Eye (tissue), 1 donor: ENCODE results near the gene STK32C.
"Not testable (repeated sequence)": the region's sequence is repeated elsewhere in the genome, so short reads cannot be mapped to it uniquely, and the experiment has no call there.

Experiments used
- DNase-seq: peaks from one replicate; pipeline ENCODE4 v3.0.0-alpha.2; 2015

STK32C gene

GRCh38 chr10:132163826-132164515, 143.8 kb downstream of the STK32C start:
- no peak for DNase-seq

GRCh38 chr10:132163278-132163765, 144.4 kb downstream of the STK32C start:
- no peak for DNase-seq

- no peak for DNase-seq
Observed at GRCh38 chr10:132162590-132163277, 145.0 kb downstream of the STK32C start.

- no peak for DNase-seq
Observed at GRCh38 chr10:132162021-132162531, 145.7 kb downstream of the STK32C start.

GRCh38 chr10:132160834-132161622, 146.7 kb downstream of the STK32C start:
- DNase-seq, result not testable (repeated sequence)

GRCh38 chr10:132160231-132160630, 147.5 kb downstream of the STK32C start:
- DNase-seq, result not testable (repeated sequence)

GRCh38 chr10:132159302-132160230, 148.2 kb downstream of the STK32C start:
- not testable (repeated sequence) for DNase-seq

GRCh38 chr10:132158823-132159222, 148.9 kb downstream of the STK32C start:
- DNase-seq, result no peak

GRCh38 chr10:132158122-132158741, 149.5 kb downstream of the STK32C start:
- DNase-seq, result no peak
